8988T (cell line): Measurements from ENCODE around the gene XPC.
"Not testable (repeated sequence)": the region's sequence is repeated elsewhere in the genome, so short reads cannot be mapped to it uniquely, and the experiment has no call there.

Experiments
- DNase-seq: peaks from one replicate; pipeline ENCODE4 v3.0.0; 2011

The XPC gene

GRCh38 chr3:14131134-14131533 lies 47.3 kb downstream of the XPC start:
- DNase-seq: peak; percentile 13

- peak; percentile 13 for DNase-seq
Observed at GRCh38 chr3:14130707-14131106, 47.7 kb downstream of the XPC start.

DNA sequence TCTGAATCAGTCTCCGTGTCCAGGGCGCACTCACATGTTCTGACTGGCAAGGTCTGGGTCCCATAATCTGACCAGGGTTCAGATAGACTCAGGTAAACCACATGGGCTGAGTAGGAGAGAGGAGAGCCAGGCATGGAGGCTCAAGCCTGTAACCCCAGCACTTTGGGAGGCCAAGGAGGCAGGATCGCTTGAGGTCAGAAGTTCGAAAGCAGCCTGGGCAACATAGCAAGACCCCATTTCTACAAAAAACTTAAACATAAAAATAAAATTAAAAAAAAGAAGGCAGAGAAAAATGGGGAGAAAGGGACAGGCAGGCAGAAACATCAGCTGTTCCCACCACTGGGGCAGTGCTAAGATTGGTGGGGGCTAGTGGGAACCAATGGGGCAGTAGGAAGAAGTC lies 48.2 kb downstream of the XPC start:
- peak; percentile 6 for DNase-seq

DNA sequence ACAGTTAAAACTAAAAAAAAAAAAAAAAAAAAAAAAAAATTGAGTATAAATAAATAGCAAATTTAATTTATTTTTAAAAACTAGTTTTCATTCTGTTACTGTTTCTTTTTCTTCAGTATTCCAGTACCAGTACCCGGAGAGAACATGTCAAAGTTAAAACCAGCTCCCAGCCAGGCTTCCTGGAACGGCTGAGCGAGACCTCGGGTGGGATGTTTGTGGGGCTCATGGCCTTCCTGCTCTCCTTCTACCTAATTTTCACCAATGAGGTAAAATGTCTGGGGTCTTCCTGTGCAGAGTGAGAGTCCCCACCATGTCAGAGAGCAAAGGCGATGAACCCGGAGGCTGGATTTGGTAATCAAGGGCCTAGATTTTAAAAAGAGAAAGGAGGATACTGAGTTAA lies 49.1 kb downstream of the XPC start:
- DNase-seq: peak; percentile 5

- DNase-seq: peak; percentile 4
Observed at GRCh38 chr3:14128724-14129123, 49.7 kb downstream of the XPC start.

GRCh38 chr3:14127516-14128161 lies 50.8 kb downstream of the XPC start:
- peak; percentile 5 for DNase-seq

DNA sequence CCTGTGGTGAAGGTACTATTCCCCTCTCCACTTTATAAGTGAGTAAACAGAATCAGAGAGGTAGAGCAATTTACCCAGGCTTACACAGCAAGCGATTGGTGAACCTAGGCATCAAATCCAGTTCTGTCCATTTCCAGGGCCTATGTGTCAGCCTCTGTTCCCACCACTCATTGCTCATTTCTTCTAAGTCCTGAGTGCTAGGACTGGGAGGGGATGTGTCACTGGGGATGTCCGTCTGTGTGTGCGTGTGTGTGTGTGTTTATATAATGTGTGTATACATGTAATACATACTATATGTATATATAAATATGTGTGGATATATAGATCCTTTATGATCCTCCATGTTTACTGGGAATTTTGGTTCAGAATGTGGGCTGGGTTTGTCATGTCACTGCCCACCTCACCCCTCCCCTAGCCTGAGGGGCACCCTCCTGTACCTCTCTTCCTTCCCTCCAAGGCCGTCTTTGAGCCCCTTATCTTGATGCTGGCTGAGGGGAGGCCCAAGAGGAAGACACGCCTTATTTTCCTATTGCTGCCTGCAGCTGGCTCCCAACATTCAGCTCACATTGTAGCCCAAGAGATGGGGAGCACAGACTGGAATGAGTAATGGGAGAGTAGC lies 51.4 kb downstream of the XPC start:
- DNase-seq: peak; percentile 2

DNA sequence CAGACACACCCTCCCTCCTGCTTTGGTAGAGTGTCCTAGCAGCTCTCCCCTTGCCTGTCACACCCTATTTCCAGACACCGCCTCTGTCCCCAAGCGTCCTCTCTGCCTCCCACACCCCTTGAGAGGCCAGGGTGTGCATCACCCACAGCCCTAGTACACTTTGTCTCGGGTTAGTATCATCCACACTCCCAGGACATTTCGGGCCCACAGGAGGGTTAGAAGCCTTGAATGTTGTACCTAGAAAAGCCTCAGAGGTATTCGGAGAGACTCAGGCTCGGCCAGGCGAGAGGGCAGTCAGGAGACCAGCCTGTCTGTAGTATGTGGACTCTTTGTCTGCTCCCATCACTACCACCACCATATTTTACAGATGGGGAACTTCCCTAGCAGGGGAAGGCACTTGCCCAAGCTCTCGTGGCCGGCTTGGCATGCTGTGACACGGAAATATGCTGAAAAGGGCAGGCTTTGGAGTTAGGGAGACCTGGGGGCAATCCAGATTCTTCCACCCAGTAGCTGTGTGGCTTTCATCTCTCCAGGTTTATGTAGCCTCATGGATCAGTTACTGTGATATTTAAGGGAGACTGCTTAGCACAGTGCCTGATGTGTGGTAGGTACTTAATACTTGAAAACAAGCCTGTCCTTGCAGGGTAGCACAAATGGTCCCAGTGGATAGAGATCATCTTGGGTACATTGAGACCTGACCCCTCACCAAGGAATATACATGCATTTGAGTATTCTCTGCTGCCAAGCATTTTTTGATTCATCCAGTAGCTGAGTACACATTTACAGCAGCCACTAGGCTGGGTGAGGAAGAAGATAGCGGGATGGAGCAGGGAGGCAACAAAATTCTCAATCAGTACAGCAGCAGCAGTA lies 52.1 kb downstream of the XPC start:
- DNase-seq: peak; percentile 7

DNA sequence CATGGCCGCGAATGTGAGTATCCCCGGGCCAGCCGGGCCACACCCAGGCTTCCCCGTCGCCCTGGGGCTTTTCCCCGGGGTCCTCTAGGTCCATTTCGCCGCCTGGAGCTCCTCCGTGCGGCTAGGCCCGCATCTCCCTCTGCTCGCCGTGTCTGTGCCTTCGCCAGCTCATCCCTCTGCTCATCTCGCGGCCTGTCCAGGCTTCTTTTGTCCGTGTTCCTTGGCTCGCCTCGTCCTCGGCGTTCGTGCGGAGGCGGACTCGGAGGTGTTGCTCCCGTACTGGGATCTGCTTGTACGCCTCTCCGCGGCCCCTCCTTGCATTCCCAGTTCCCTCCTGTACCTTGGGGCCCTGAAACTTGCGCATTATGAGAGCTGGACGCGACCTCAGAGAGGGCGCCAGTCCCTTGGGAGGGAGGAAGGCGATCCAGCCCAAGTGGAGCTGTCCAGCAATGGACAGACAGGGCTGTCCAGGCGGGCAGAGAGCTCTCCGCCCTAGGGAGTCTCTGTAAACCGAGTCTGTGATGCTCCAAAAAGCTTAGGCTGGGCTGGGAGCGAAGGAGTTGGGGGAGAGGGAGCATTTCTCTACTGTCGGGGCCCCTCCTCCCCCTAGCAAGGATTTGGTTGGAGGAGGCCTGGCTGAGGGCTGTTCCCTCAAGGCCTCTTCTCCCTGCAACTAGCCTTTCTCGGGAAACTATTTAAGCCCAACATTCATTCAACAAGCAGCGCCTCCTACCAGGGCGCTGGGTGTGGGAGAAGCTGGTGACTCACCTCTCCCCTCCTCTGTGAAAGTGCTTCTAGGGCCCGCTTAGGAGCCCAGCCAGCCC lies 53.0 kb downstream of the XPC start:
- peak; percentile 70 for DNase-seq

DNA sequence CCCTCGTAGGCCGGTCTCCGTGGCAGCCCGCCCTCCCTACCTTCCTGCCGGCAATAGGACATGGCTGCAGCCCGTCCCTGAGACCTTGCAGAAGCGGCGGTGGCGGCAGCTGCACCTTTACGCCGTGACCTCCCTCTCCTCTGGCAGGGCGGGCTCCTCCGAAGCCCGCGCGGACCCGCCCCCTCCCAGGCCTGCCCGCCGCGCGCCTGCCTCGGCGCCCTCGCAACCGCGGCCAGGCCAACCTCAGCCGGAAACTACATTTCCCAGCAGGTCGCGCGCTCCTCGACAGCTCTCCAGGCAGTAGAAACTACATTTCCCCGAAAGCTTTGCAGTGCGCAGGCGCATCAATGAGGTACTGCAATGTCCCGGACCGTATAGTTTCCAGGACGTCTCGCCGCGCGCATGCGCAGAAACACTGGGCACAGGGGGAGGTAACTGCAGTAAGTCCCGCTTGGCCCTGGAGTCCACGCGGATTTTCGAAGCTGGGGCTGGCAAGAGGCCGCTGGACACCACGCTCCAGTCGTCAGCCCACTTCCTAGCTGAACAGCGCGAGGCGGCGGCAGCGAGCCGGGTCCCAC lies 53.7 kb downstream of the XPC start, which contains the start of the genes CHCHD4 and TMEM43:
Gene CHCHD4 (minus strand): TSS at position 256 of the 578 bp plus-strand sequence. CDS start 194 bp downstream, at position 62.
Gene TMEM43 (plus strand): TSS at position 438 of the 578 bp plus-strand sequence. CDS start 142 bp downstream, outside the sequence.
- DNase-seq: peak; percentile 99

DNA sequence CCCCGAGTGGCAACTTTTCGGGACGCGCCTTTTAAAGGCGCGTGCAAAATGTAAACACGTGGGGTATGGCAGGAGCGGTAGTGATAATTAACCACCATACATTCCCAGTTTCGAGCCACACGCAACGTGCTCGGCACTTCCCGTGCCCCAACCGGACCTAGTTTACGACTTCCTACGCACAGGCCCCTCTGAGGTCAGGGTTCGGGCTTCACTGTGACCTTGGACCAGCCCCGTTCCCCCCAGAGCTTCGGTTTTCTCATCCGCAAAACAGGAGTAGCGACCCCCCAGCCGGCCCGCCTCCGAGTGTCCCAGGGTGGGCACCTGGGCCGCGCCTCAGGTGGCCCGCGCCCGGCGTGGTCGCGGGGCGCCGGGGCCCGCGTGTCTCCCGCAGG lies 54.2 kb downstream of the XPC start:
- DNase-seq: peak; percentile 59

- DNase-seq: peak; percentile 9
Observed at GRCh38 chr3:14123308-14124222, 54.8 kb downstream of the XPC start.

GRCh38 chr3:14122301-14122700 lies 56.1 kb downstream of the XPC start:
- DNase-seq: peak; percentile 1

- no peak for DNase-seq
Observed at GRCh38 chr3:14121859-14122258, 56.5 kb downstream of the XPC start.

GRCh38 chr3:14120921-14121448 lies 57.4 kb downstream of the XPC start:
- DNase-seq: not testable (repeated sequence)

DNA sequence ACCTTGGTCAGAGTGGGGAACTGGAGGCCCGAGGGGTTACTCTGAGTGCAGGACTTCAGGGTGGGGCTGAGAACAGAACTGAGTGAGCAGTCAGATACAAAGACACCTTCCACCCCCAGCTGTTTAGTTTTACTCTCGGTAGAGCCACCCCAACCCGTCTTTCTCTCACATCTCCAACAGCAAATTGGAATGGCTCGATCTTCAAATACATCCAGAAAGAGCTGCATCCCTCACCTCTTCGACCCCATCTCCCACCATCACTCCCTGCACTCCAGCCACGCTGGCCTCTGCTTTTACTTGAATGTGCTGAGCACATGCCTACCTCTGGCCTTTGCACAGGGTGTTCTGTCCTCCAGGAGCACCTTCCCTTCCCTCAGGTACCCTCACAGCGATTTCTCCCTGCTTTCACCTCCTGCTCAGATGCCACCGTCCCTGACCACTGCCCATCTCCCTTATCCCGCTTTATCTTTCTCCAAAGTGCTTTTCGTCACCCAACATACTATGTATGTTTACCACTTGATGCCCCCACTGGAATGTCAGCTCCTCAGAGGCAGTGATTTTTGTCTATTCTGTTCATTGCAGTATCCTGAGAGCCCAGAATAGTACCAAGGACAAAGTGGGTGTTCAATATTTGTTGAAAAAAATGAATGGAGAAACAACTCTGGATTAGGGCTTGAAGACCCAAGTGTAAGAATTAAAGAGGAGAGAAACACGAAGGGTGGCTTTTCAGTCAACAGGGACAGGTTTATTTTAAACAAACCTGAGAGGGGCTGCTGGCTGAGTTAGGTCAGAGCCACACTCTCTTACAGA lies 58.1 kb downstream of the XPC start:
- DNase-seq: no peak

- DNase-seq: no peak
Observed at GRCh38 chr3:14119651-14120050, 58.8 kb downstream of the XPC start.

DNA sequence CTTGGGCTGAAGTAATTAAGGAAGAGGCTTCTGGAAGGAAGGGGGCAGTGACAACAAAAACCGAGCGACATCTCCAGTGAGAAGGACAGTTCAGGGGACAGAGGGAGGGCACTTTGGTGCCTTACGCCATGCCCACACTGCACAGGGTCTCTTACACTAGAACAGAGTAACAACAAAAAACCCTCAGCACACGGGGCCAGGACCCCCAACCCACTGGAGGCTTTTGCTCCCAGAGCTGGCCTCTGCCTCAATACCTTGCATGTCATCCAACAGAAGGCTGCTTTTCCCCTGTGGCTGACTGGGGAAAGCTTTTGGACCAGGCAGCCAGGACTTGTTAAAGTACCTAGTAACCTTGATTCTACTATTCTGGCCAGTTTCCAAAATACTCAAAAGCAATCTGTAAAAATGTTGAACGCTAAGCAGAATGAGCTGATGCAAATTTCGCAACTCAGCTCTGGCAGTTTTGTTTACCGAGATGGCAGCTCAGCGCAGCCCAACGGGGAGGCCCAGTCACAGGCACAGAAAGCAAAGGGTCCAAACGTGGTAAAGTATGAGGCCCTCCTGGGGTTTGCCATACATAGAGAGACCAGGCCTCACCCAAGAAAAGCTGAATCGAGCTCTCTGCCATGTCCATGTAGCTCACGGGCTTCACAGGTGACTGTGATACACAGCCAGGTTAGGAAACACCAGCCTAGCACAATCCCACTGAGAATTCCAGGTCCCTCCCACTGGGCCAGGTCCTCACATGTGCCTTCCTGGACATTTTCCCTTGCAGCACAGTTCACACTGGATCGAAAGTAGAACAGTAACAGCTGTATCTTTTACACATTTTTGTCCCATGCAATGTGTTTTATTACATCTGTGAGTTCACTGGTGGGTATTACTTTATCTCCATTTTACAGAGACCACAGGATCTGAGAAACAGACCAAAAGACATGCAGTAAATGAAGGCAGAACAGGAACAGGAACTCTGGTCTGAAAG lies 59.7 kb downstream of the XPC start:
- no peak for DNase-seq
